Measurements from ENCODE around the gene PMM2.
"Not testable (repeated sequence)": the region's sequence is repeated elsewhere in the genome, so short reads cannot be mapped to it uniquely, and the experiment has no call there.

Gene PMM2

GRCh38 chr16:8867216-8867931 lies 69.7 kb downstream of the PMM2 start:
- no peak for DNase-seq (ENCODE audit: low read depth)

GRCh38 chr16:8867932-8868415 lies 70.3 kb downstream of the PMM2 start:
- DNase-seq (ENCODE audit: low read depth): no peak

GRCh38 chr16:8868416-8869211 lies 71.0 kb downstream of the PMM2 start, which contains the start of gene CARHSP1:
TSS of gene CARHSP1 (minus strand) at chr16:8869006. CDS start at chr16:8859328, 9,678 bp downstream.
- peak; percentile 55 for DNase-seq (ENCODE audit: low read depth)

- no peak for DNase-seq (ENCODE audit: low read depth)
Observed at GRCh38 chr16:8869212-8869987, 71.8 kb downstream of the PMM2 start.

GRCh38 chr16:8869988-8870241 lies 72.3 kb downstream of the PMM2 start:
- DNase-seq (ENCODE audit: low read depth): not testable (repeated sequence)

GRCh38 chr16:8872071-8872470 lies 74.4 kb downstream of the PMM2 start:
- no peak for DNase-seq (ENCODE audit: low read depth)

GRCh38 chr16:8872967-8873865 lies 75.6 kb downstream of the PMM2 start:
- DNase-seq (ENCODE audit: low read depth): no peak

- DNase-seq (ENCODE audit: low read depth): not testable (repeated sequence)
Observed at GRCh38 chr16:8873866-8874195, 76.2 kb downstream of the PMM2 start.

- DNase-seq (ENCODE audit: low read depth): no peak
Observed at GRCh38 chr16:8874388-8874787, 76.7 kb downstream of the PMM2 start.

GRCh38 chr16:8875317-8875716 lies 77.7 kb downstream of the PMM2 start:
- not testable (repeated sequence) for DNase-seq (ENCODE audit: low read depth)

GRCh38 chr16:8877894-8878522 lies 80.4 kb downstream of the PMM2 start:
- no peak for DNase-seq (ENCODE audit: low read depth)

- no peak for DNase-seq (ENCODE audit: low read depth)
Observed at GRCh38 chr16:8878523-8878911, 80.9 kb downstream of the PMM2 start.

GRCh38 chr16:8880839-8881510 lies 83.3 kb downstream of the PMM2 start:
- no peak for DNase-seq (ENCODE audit: low read depth)

- no peak for DNase-seq (ENCODE audit: low read depth)
Observed at GRCh38 chr16:8882041-8882617, 84.5 kb downstream of the PMM2 start, which contains the start of gene LITAFD. TSS of gene LITAFD (plus strand) at chr16:8882351. CDS start at chr16:8884356, 2,005 bp downstream.

GRCh38 chr16:8882725-8883377 lies 85.2 kb downstream of the PMM2 start:
- no peak for DNase-seq (ENCODE audit: low read depth)

GRCh38 chr16:8885674-8886592 lies 88.3 kb downstream of the PMM2 start:
- no peak for DNase-seq (ENCODE audit: low read depth)

- DNase-seq (ENCODE audit: low read depth): no peak
Observed at GRCh38 chr16:8886593-8887430, 89.2 kb downstream of the PMM2 start.

GRCh38 chr16:8887431-8887765 lies 89.8 kb downstream of the PMM2 start:
- DNase-seq (ENCODE audit: low read depth): no peak

All from stimulated activated CD8-positive, alpha-beta memory T cell treated with anti-CD3 and anti-CD28 coated beads, Interleukin-7, amount 100 ng/mL, for 24 hours (primary cell).